Ascending aorta (tissue), 2 donors: ENCODE results near the gene MRPL55. TPM values are rescaled to one million over a fixed set of nuclear protein-coding genes. Genes with fewer than 3 reads are reported as not detected.

Experiments used
- DNase-seq, 2 donors: peaks; one replicate each; pipeline ENCODE4 v3.0.0-alpha.2; 2019; ENCODE audit warnings: low spot score in 2 of 2
- H3K27ac ChIP-seq, 2 donors: fragments of 200-600 bp; sonication (generic); one replicate each; pipeline ENCODE4 v1.5.1; 2016 to 2017; ENCODE audit warnings: mild to moderate bottlenecking in 1 of 2
- H3K27me3 ChIP-seq: fragments of 200-600 bp; sonication (generic); one replicate; pipeline ENCODE4 v1.5.1; 2017
- H3K36me3 ChIP-seq, 2 donors: fragments of 200-600 bp; sonication (generic); one replicate each; pipeline ENCODE4 v1.5.1; 2016
- H3K4me1 ChIP-seq, 2 donors: fragments of 200-600 bp; sonication (generic); one replicate each; pipeline ENCODE4 v1.5.1; 2016 to 2017; ENCODE audit warnings: mild to moderate bottlenecking in 1 of 2
- H3K4me3 ChIP-seq, 2 donors: fragments of 200-600 bp; sonication (generic); one replicate each; pipeline ENCODE4 v1.5.1; 2016 to 2017; ENCODE audit warnings: mild to moderate bottlenecking in 1 of 2
- H3K9me3 ChIP-seq, 2 donors: fragments of 200-600 bp; sonication (generic); one replicate each; pipeline ENCODE4 v1.5.1; 2016
- intact Hi-C: fragments of 100-400 bp; cut with DNase I; formaldehyde crosslinking; loops from one replicate; pipeline ENCODE4 v1.15.1; 2023
- total RNA-seq: library from RNA; depleted of rRNA; stranded (reverse); fragments of >200 nt; gene quantifications from one replicate; pipeline ENCODE4 v1.1.0, GENCODE V29; 2016
- TF ChIP-seq, protein P1 (sequence below), 3 experiments: fragments of 200-600 bp in 2 of 3; fragments of 450-650 bp in 1 of 3; sonication (generic) in 2 of 3; IDR thresholded peaks; one replicate each; pipeline ENCODE4 v1.5.1; 2016 to 2019; ENCODE audit warnings: antibody characterized with exemption in 3 of 3, mild to moderate bottlenecking in 1 of 3, moderate library complexity in 1 of 3

The MRPL55 gene
- total RNA-seq, 1 donor from 2014 or later, result 23.6 TPM

DNA sequence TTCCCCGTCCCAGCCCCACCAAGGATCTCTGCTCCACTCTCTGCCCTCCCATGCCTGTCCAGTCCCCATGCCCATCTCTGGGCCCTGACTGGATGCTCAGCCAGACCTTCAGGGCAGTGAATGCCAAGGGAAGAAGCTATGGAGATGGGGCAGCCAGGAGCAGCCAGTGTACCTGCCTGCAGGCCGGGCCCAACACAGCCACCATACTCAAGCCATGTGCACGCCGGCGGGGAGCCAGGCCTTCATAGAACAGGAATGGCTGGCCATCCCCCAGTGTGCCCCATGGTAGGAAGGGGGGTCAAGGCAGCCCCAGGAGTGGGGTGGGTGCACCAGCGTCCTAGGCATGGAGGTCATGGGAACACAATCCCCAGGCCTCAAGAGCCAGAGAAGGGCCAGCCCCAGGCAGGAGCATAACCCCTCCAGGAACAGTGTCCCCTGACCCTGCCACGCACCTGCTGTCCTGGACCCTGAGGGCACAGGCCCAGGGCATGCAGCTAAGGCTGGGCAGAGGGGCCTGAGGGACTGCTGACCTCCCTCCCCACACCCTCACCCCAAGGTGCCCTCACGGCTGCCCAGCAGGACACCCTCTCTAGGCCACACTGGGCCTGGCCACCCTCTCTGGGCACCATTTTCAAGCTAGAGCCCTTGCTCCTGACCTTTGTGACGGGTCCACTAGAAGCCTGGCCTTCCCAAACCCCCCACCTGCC lies 46.9 kb downstream of the MRPL55 start:
- H3K9me3 ChIP-seq, result no peaks in the 10 kb centered on the region
- intact Hi-C loops, result no loop called here
- TF ChIP-seq, protein P1, sequence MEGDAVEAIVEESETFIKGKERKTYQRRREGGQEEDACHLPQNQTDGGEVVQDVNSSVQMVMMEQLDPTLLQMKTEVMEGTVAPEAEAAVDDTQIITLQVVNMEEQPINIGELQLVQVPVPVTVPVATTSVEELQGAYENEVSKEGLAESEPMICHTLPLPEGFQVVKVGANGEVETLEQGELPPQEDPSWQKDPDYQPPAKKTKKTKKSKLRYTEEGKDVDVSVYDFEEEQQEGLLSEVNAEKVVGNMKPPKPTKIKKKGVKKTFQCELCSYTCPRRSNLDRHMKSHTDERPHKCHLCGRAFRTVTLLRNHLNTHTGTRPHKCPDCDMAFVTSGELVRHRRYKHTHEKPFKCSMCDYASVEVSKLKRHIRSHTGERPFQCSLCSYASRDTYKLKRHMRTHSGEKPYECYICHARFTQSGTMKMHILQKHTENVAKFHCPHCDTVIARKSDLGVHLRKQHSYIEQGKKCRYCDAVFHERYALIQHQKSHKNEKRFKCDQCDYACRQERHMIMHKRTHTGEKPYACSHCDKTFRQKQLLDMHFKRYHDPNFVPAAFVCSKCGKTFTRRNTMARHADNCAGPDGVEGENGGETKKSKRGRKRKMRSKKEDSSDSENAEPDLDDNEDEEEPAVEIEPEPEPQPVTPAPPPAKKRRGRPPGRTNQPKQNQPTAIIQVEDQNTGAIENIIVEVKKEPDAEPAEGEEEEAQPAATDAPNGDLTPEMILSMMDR (IDR thresholded peaks at IDR 0.05), result no peak
- no peak overlapping the region for H3K27ac ChIP-seq
- peaks cover 34% of the 10 kb centered on the region for H3K27me3 ChIP-seq
- no peak overlapping the region for H3K4me3 ChIP-seq
- no peaks in the 10 kb centered on the region for H3K4me1 ChIP-seq
- no peak for DNase-seq
- H3K36me3 ChIP-seq, result no peaks in the 10 kb centered on the region

DNA sequence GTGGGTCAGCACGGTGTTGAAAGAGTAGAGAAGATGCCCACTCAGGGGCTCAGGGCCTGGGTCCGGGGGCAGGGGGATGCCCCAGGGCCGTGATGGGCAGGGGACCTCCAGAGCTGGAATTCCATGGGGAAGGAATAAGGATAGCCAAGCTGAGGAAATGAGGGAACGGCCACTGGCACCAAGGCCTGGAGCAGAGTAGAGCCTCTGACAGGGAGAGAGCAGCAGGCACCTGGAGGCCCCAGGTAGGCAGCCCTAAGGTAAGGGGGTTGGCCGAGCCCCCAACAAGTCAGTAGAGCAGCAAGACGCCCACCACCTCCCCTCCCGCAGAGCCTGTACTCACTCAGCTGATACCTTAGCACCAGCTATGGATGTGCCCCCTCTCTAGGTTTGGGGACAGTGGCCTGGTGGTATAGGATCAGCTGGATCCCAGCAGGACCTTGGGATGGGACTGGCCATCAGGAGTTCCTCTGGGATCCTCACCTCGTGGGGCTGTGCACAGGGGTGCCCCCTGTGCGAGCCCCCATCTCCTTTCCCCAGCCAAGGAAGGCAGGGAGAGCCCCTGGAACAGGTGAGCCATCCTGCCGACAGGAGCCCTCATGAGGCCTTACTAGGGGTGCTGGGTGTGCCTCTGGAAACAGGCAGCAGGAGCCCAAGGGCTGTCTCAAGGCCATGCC lies 47.6 kb downstream of the MRPL55 start:
- H3K36me3 ChIP-seq, result no peaks in the 10 kb centered on the region
- H3K4me1 ChIP-seq, result no peaks in the 10 kb centered on the region
- no peak for DNase-seq
- H3K4me3 ChIP-seq, result no peak overlapping the region
- intact Hi-C loops, result no loop called here
- H3K27ac ChIP-seq, result no peak overlapping the region
- no peaks in the 10 kb centered on the region for H3K9me3 ChIP-seq
- H3K27me3 ChIP-seq, result peaks cover 34% of the 10 kb centered on the region
- TF ChIP-seq, protein P1 (IDR thresholded peaks at IDR 0.05), result no peak

DNA sequence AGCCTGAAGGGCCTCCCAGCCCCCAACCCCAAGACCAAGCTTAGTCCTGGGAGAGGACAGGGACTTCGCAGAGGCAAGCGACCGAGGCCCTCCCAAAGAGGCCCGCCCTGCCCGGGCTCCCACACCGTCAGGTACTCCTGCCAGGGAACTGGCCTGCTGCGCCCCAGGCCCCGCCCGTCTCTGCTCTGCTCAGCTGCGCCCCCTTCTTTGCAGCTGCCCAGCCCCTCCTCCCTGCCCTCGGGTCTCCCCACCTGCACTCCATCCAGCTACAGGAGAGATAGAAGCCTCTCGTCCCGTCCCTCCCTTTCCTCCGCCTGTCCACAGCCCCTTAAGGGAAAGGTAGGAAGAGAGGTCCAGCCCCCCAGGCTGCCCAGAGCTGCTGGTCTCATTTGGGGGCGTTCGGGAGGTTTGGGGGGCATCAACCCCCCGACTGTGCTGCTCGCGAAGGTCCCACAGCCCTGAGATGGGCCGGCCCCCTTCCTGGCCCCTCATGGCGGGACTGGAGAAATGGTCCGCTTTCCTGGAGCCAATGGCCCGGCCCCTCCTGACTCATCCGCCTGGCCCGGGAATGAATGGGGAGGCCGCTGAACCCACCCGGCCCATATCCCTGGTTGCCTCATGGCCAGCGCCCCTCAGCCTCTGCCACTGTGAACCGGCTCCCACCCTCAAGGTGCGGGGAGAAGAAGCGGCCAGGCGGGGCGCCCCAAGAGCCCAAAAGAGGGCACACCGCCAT lies 48.5 kb downstream of the MRPL55 start:
- Histone ChIP-seq H3K4me3 (no peak overlapping the region), H3K27me3 (peaks cover 34% of the 10 kb centered on the region), H3K9me3 (no peaks in the 10 kb centered on the region), H3K36me3 (no peaks in the 10 kb centered on the region), H3K4me1 (no peaks in the 10 kb centered on the region), H3K27ac (no peak overlapping the region)
- peak in 1 of 2 donors; percentile 57 for DNase-seq
- intact Hi-C loops, result no loop called here
- TF ChIP-seq, protein P1 (IDR thresholded peaks at IDR 0.05), result no peak

DNA sequence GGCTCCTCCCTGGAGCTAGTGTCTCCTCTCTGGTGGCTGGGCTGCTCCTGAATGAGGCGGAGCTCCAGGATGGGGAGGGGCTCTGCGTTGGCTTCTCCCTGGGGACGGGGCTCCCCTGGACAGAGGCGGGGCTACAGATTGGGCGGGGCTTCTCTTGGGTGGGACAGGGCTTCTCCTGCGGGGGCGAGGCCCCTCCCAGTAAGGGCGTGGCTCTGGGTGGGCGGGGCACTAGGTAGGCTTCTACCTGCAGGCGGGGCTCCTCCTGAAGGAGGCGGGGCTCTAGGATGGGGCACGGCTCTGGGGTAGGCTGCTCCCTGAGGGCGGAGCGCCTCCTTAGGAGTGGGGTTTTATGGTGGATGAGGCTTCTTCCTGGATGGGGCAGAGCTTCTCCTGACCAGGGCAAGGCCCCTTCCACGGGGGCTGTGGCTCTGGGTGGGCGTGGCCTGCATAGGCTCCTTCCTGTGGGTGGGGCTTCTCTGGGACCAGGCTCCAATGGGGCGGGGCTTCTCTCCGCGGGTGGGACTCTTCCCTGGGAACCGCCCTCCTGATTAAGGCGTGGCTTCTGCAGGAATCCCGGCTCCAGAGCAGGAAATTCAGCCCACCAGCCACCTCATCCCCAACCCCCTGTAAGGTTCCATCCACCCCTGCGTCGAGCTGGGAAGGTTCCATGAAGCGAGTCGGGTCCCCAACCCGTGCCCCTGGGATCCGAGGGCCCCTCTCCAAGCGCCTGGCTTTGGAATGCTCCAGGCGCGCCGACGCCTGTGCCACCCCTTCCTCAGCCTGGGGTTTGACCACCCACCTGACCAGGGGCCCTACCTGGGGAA lies 49.3 kb downstream of the MRPL55 start:
- H3K4me3 ChIP-seq, result no peak overlapping the region
- peak in 1 of 2 donors; percentile 64 for DNase-seq
- no peaks in the 10 kb centered on the region for H3K4me1 ChIP-seq
- no peaks in the 10 kb centered on the region for H3K9me3 ChIP-seq
- no peak overlapping the region for H3K27ac ChIP-seq
- H3K27me3 ChIP-seq, result peaks cover 34% of the 10 kb centered on the region
- intact Hi-C loops, result no loop called here
- TF ChIP-seq, protein P1 (IDR thresholded peaks at IDR 0.05), result no peak
- H3K36me3 ChIP-seq, result no peaks in the 10 kb centered on the region

DNA sequence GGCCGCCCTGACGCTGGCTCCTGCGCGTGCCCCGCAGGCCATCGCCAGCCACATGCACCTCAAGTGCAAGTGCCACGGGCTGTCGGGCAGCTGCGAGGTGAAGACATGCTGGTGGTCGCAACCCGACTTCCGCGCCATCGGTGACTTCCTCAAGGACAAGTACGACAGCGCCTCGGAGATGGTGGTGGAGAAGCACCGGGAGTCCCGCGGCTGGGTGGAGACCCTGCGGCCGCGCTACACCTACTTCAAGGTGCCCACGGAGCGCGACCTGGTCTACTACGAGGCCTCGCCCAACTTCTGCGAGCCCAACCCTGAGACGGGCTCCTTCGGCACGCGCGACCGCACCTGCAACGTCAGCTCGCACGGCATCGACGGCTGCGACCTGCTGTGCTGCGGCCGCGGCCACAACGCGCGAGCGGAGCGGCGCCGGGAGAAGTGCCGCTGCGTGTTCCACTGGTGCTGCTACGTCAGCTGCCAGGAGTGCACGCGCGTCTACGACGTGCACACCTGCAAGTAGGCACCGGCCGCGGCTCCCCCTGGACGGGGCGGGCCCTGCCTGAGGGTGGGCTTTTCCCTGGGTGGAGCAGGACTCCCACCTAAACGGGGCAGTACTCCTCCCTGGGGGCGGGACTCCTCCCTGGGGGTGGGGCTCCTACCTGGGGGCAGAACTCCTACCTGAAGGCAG lies 50.0 kb downstream of the MRPL55 start:
- TF ChIP-seq, protein P1 (IDR thresholded peaks at IDR 0.05), result no peak
- no peak overlapping the region for H3K27ac ChIP-seq
- H3K27me3 ChIP-seq, result peaks cover 34% of the 10 kb centered on the region
- H3K4me3 ChIP-seq, result no peak overlapping the region
- DNase-seq, result peak in 1 of 2 donors; percentile 57
- H3K4me1 ChIP-seq, result no peaks in the 10 kb centered on the region
- no peaks in the 10 kb centered on the region for H3K36me3 ChIP-seq
- no peaks in the 10 kb centered on the region for H3K9me3 ChIP-seq
- intact Hi-C loops, result no loop called here
